ENCODE measurements around the gene NFKBIE. TPM values are rescaled to one million over a fixed set of nuclear protein-coding genes. Genes with fewer than 3 reads are reported as not detected.

Gene NFKBIE
- total and polyA plus RNA-seq, 2 experiments from 2014 or later = 14.6 to 25.9 TPM

DNA sequence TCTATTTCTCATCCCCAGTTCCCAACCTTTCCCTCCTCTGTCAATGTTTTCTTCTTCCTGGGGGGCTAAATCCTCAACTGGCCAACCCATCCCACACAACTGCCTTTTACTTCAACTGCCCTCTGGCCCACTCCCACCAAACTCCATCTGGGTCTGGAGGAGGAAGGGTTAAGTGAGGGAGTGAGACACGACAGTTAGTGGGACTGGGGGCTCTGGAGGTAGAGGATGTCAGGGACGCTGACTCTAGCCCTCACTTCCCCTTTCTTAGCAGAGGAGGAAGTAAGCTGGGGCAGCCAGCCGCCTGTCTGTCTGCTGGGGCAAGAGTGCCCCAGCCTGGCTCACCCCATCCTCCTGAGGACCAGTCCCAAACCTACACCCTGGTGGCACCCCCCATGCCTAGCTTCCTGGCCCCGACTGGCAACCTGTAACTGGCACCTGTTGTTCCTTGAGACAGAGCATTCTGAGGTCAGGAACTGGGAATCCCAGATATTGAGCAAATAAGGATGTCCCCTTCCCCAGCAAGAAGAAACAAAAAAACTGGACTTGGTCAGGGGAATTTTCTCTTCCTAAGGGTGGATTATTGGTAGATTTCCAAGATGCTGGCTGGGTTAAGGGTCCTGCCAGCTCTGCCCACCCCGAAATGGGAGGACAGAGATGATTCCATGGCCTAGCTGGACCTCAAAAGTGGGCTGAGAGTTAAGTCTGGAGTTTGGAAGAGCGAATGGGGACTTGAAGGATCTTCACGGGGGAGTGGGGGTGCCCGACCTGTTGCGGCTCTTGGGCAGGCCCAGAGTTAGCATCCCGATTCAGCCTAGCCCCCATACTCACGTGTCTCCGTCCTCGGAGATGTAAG lies 971 bp downstream of the NFKBIE start (continued):
- no peak for TF ChIP-seq ZNF462 (CRISPR knock-in tag; IDR thresholded peaks at IDR 0.05)
- TF ChIP-seq EZH2phosphoT487 (IDR thresholded peaks at IDR 0.05; ENCODE audit: unreplicated experiment) = no peak
- TF ChIP-seq POLR2AphosphoS5 (IDR thresholded peaks at IDR 0.05; ENCODE audit: low read depth) = no peak
- no peak for TF ChIP-seq JUNB (IDR thresholded peaks at IDR 0.05; ENCODE audit: unreplicated experiment)
- TF ChIP-seq NANOG (IDR thresholded peaks at IDR 0.05; ENCODE audit: borderline replicate concordance) = no peak
- TF ChIP-seq ZNF331 (CRISPR knock-in tag; IDR thresholded peaks at IDR 0.05; ENCODE audit: low read depth) = no peak
- TF ChIP-seq ZNF114 (CRISPR knock-in tag; IDR thresholded peaks at IDR 0.05) = no peak

GRCh38 chr6:44263354-44264100 lies 1.8 kb downstream of the NFKBIE start:
- Histone ChIP-seq H2AFZ (no peak overlapping the region), H3K79me2 (replicated peaks; ENCODE audit: insufficient read depth) (peaks cover 9% of the 10 kb centered on the region; the same call in 1 of the 2 replicates), H3F3A (replicated peaks; ENCODE audit: low read depth) (0 out of 2 replicates have a peak, but pooled peaks cover 8% of the 10 kb centered on the region), H3K4me2 (peak overlapping the region; percentile 98), H3K27ac (ENCODE audit: low read depth) (no peak overlapping the region), H3K36me3 (ENCODE audit: insufficient read depth) (no peaks in the 10 kb centered on the region), H4K20me1 (replicated peaks; ENCODE audit: insufficient read depth) (peaks cover 6% of the 10 kb centered on the region; the same call in 1 of the 2 replicates), H3K9me2 (ENCODE audit: insufficient read depth) (no peaks in the 10 kb centered on the region), H3K4me3 (peak overlapping the region; percentile 88), H3K4me1 (ENCODE audit: insufficient read depth) (peaks cover 21% of the 10 kb centered on the region), H3K27me3 (ENCODE audit: insufficient read depth) (peaks cover 5% of the 10 kb centered on the region; the same call in 1 of the 2 replicates)
- Mint-ChIP-seq H3K4me1 (peaks cover 40% of the 10 kb centered on the region), H3K27ac (peak overlapping the region; percentile 85; the same call in 1 of the 2 replicates), H3K27me3 (ENCODE audit: insufficient read depth, low read depth, poor library complexity) (peaks cover 26% of the 10 kb centered on the region), H3K9me3 (no peaks in the 10 kb centered on the region), H3K4me3 (peak overlapping the region; percentile 86), H3K36me3 (ENCODE audit: low read depth) (peaks cover 16% of the 10 kb centered on the region)
- ATAC-seq (peak; percentile 20), DNase-seq (ENCODE audit: low spot score) (peak; percentile 49)
- no peak for TF ChIP-seq STAT1 (IDR thresholded peaks at IDR 0.05; ENCODE audit: unreplicated experiment)
- TF ChIP-seq, protein P1, sequence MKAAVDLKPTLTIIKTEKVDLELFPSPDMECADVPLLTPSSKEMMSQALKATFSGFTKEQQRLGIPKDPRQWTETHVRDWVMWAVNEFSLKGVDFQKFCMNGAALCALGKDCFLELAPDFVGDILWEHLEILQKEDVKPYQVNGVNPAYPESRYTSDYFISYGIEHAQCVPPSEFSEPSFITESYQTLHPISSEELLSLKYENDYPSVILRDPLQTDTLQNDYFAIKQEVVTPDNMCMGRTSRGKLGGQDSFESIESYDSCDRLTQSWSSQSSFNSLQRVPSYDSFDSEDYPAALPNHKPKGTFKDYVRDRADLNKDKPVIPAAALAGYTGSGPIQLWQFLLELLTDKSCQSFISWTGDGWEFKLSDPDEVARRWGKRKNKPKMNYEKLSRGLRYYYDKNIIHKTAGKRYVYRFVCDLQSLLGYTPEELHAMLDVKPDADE (IDR thresholded peaks at IDR 0.05) = 0 out of 2 replicates have a peak, but pooled peaks have one; percentile 27
- no peak for TF ChIP-seq CTCF (conservative IDR thresholded peaks at IDR 0.05; ENCODE audit: low read depth in 2 of 2)

All from GM23338 (cell line).